IPS DF 6.9 (cell line): ENCODE results near the gene BTN3A1.

Experiments
- DNase-seq: peaks from one replicate; pipeline ENCODE4 v3.0.0-alpha.2; 2013; ENCODE audit warnings: low read depth, low spot score
- H3K27ac ChIP-seq: one replicate; pipeline ENCODE4 v1.5.1; 2013; ENCODE audit warnings: low read length, control low read depth
- H3K27me3 ChIP-seq: 2 replicates; pipeline ENCODE4 v1.6.1; 2013; ENCODE audit warnings: mild to moderate bottlenecking, low read length; ENCODE audit not compliant: control insufficient read depth, insufficient read depth
- H3K36me3 ChIP-seq: 2 replicates; pipeline ENCODE4 v1.6.1; 2013; ENCODE audit warnings: low read length; ENCODE audit not compliant: control insufficient read depth, insufficient read depth
- H3K4me1 ChIP-seq: 2 replicates; pipeline ENCODE4 v1.6.1; 2013; ENCODE audit warnings: low read length; ENCODE audit not compliant: control insufficient read depth, insufficient read depth
- H3K4me3 ChIP-seq: 2 replicates; pipeline ENCODE4 v1.5.1; 2013; ENCODE audit warnings: mild to moderate bottlenecking, low read length
- H3K9me3 ChIP-seq: 2 replicates; pipeline ENCODE4 v1.6.1; 2013; ENCODE audit warnings: low read length, inconsistent platforms; ENCODE audit not compliant: control insufficient read depth, insufficient read depth
- WGBS: extraction: QIAGEN DNeasy Blood & Tissue Kit; methylation state at CpG from one replicate; pipeline ENCODE4 v1.1.7; 2013; ENCODE audit warnings: mixed read lengths, missing lambda C conversion rate; ENCODE audit not compliant: insufficient read length, insufficient coverage; 5-methylcytosine and 5-hydroxymethylcytosine counted together

The BTN3A1 gene

DNA sequence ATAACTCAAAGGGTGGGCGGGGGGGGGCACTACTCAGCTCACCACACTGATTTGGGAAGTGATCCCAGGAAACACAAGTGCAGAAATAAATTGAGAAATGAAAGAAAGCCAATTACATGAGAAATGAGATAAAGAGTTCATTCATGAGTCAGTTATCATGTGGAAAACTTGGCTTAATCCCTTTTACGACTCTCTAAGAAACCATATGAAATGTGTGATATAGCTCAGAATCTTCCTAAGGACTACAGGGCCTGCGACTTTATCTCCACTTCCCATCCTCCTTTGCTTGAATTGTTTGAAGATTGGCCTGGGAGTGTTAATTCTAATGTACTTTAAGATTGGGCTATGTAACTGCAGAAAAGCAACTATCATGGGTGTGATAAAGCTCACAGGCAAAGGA lies 22.8 kb upstream of the BTN3A1 start:
- no CpG with 5 or more reads among the region's 3 CpGs for WGBS
- Histone ChIP-seq H3K27ac (no peak overlapping the region), H3K9me3 (no peaks in the 10 kb centered on the region), H3K4me3 (no peak overlapping the region), H3K4me1 (peaks cover 3% of the 10 kb centered on the region; the same call in 1 of the 2 replicates), H3K36me3 (no peaks in the 10 kb centered on the region), H3K27me3 (no peaks in the 10 kb centered on the region)
- DNase-seq = no peak

DNA sequence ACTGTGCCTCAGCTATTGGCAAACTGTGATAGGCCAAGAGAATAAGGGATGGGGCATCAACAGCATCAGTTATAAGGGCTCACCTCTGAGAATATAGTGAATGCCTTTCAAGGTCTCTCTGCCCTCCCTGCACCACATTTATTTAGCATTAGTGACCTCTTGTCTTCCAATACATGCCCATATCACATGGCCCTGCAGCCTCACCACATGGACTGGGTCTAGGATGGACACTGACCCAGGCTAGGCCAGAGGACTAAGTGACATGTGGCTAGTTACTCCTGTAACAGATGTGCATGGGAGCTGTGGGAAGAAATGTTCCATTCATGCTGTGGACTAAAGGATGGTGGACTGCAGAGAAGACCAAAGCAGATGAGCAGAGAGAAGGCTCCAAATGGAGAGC lies 22.3 kb upstream of the BTN3A1 start:
- H3K9me3 ChIP-seq = no peaks in the 10 kb centered on the region
- H3K36me3 ChIP-seq = no peaks in the 10 kb centered on the region
- no peak overlapping the region for H3K4me3 ChIP-seq
- H3K27me3 ChIP-seq = no peaks in the 10 kb centered on the region
- H3K27ac ChIP-seq = no peak overlapping the region
- H3K4me1 ChIP-seq = peaks cover 3% of the 10 kb centered on the region; the same call in 1 of the 2 replicates
- no peak for DNase-seq

DNA sequence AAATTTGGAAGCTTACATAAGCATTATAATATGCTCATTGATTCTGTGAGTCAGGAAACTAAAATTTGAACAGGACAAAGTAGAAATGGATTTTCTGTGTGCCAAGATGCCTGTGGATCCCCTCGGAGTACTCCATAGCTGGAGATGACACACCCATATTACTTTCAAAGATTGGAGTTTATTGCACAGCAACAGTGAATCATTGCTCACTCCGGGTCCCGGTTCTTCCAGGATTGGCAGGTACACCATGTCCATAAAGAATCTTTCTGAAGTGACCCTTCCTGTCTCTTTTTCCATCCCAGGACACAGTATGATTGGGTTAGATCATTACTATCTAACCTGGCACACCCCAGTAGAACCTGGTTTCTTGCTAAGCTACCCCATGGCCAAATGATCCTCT lies 21.8 kb upstream of the BTN3A1 start:
- H3K9me3 ChIP-seq = no peaks in the 10 kb centered on the region
- no peak overlapping the region for H3K27ac ChIP-seq
- H3K36me3 ChIP-seq = no peaks in the 10 kb centered on the region
- H3K27me3 ChIP-seq = no peaks in the 10 kb centered on the region
- H3K4me1 ChIP-seq = peaks cover 3% of the 10 kb centered on the region; the same call in 1 of the 2 replicates
- no peak overlapping the region for H3K4me3 ChIP-seq
- no CpG with 5 or more reads among the region's 3 CpGs for WGBS
- no peak for DNase-seq

DNA sequence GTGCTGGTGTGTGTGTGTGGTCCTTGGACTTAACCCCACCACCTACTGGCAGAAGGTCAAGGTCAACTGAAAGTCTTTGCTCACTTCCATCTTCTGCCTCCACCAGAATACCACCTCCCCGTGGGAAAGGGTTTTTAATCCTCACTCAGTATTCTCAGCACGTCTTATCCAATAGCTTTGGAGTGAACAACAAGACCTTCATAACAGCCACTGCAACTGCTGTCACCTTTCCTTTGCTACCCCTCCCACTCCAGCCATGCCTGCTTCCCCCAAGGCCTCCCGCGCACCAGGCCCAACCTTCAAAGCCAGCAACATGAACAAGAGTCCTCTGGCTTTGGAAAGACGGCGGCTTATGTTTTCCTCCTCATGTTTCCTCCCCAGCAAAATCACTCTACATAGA lies 20.0 kb upstream of the BTN3A1 start:
- Histone ChIP-seq H3K27ac (no peak overlapping the region), H3K4me1 (peaks cover 3% of the 10 kb centered on the region; the same call in 1 of the 2 replicates), H3K9me3 (no peaks in the 10 kb centered on the region), H3K36me3 (no peaks in the 10 kb centered on the region), H3K4me3 (no peak overlapping the region), H3K27me3 (no peaks in the 10 kb centered on the region)
- WGBS = no CpG with 5 or more reads among the region's 6 CpGs
- DNase-seq = no peak

DNA sequence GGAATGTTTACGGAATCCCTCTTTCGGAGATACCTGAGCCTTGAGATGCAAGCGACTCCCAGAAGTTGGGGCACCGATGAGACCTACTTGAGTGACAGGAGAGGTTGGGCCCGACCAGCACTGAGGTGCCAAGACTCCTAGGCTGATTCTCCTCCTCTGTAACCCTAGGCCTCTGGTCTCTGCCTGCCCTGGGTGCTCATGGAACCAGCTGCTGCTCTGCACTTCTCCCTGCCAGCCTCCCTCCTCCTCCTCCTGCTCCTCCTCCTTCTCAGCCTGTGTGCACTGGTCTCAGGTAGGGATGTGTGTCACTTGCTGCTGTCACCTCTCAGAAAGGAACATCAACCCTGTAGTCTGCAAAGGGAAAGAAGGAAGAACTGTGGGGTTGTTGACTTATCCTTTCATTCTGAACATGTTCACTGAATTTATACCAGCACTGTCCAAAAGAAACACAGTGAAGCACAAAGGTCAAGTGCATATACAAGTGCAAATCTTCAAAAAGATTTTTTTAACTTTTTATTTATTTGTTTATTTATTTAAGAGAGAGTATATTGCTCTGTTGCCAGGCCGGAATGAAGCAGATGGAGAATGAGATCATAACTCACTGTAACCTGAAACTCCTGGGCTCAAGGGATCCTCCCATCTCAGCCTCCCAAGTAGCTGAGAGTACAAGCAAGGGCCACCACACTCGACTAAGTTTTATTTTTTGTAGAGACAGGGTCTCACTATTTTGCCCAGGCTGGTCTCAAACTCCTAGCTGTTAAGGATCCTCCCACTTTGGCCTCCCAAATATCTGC lies 18.3 kb upstream of the BTN3A1 start:
- Histone ChIP-seq H3K27ac (no peak overlapping the region), H3K9me3 (no peaks in the 10 kb centered on the region), H3K27me3 (no peaks in the 10 kb centered on the region), H3K4me1 (peaks cover 6% of the 10 kb centered on the region; the same call in 1 of the 2 replicates), H3K36me3 (no peaks in the 10 kb centered on the region), H3K4me3 (peak overlapping the region; percentile 50; the same call in 1 of the 2 replicates)
- DNase-seq = no peak
- WGBS = no CpG with 5 or more reads among the region's 7 CpGs

DNA sequence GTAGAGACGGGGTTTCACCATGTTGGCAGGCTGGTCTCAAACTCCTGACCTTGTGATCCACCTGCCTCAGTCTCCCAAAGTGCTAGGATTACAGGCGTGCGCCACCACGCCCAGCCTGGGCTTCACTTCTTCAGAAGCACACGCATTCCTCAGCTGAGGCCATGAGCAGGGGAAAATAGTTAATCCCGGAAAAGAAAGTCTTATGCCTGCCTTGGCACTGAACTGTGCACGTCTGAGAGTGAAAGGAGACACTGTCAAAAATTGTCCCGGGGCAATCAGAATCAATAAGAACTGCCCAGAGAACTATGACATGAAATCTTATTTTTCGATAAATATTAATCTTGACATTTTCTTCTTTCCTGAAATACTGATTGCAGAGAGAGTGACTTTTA lies 16.3 kb upstream of the BTN3A1 start:
- Histone ChIP-seq H3K4me3 (no peak overlapping the region), H3K27me3 (no peaks in the 10 kb centered on the region), H3K27ac (no peak overlapping the region), H3K4me1 (peaks cover 6% of the 10 kb centered on the region; the same call in 1 of the 2 replicates), H3K36me3 (peaks cover 3% of the 10 kb centered on the region; the same call in 1 of the 2 replicates), H3K9me3 (no peaks in the 10 kb centered on the region)
- no CpG with 5 or more reads among the region's 9 CpGs for WGBS
- no peak for DNase-seq

DNA sequence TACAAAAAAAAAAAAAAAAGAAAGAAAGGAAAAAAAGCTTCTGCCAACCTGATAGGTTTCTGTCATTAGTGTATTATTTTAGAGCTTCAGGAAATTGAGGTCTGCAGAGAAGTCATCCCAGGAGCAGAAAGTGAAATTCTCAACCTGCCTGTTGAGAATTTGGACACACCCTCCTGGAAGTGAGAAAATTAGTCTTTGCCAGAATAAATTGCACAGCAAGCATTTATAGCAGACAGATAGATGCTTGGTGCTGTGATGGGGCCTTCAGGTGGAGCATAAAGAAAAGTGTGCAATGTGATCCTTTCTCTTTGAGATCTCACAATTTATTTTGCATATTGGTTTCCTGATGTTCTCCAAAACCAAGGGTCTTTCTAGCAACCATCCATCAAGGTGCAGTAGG lies 14.5 kb upstream of the BTN3A1 start:
- Histone ChIP-seq H3K9me3 (no peaks in the 10 kb centered on the region), H3K27me3 (no peaks in the 10 kb centered on the region), H3K27ac (no peak overlapping the region), H3K4me3 (no peak overlapping the region), H3K36me3 (peaks cover 6% of the 10 kb centered on the region; the same call in 1 of the 2 replicates), H3K4me1 (peaks cover 3% of the 10 kb centered on the region; the same call in 1 of the 2 replicates)
- DNase-seq = no peak

DNA sequence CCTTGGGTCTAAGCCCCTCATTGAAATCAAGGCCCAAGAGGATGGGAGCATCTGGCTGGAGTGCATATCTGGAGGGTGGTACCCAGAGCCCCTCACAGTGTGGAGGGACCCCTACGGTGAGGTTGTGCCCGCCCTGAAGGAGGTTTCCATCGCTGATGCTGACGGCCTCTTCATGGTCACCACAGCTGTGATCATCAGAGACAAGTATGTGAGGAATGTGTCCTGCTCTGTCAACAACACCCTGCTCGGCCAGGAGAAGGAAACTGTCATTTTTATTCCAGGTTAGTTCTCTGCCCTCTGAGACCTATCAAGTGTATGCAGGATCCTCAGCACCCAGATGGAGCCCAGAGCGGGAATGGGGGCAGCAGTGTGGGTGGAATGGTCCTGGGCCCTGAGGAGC lies 14.1 kb upstream of the BTN3A1 start:
- DNase-seq = no peak
- Histone ChIP-seq H3K36me3 (peaks cover 6% of the 10 kb centered on the region; the same call in 1 of the 2 replicates), H3K9me3 (no peaks in the 10 kb centered on the region), H3K27me3 (no peaks in the 10 kb centered on the region), H3K4me1 (peaks cover 3% of the 10 kb centered on the region; the same call in 1 of the 2 replicates), H3K4me3 (no peak overlapping the region), H3K27ac (no peak overlapping the region)
- no CpG with 5 or more reads among the region's 6 CpGs for WGBS

DNA sequence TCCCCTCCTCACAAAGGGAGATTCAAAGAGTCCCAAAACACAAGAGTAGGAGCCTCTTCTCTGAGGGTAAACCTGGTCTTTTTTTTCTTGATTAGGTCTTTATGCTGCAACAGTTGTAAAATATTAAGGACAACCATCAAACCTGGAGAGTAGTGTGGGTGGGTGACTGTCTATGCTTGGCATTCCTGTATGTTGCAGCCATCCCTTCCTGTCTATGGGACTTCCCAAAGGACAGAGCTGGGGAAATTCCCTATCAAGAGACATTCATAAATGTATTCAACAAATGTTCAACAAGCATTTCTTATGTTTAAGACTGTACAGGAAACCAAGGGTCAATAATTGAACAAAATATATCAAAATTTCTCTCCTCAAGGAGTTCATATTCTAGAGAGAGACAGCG lies 13.6 kb upstream of the BTN3A1 start:
- no peak overlapping the region for H3K4me3 ChIP-seq
- peaks cover 6% of the 10 kb centered on the region; the same call in 1 of the 2 replicates for H3K36me3 ChIP-seq
- no peak for DNase-seq
- peaks cover 3% of the 10 kb centered on the region; the same call in 1 of the 2 replicates for H3K4me1 ChIP-seq
- no CpG with 5 or more reads among the region's 1 CpG for WGBS
- no peak overlapping the region for H3K27ac ChIP-seq
- H3K9me3 ChIP-seq = no peaks in the 10 kb centered on the region
- H3K27me3 ChIP-seq = no peaks in the 10 kb centered on the region

DNA sequence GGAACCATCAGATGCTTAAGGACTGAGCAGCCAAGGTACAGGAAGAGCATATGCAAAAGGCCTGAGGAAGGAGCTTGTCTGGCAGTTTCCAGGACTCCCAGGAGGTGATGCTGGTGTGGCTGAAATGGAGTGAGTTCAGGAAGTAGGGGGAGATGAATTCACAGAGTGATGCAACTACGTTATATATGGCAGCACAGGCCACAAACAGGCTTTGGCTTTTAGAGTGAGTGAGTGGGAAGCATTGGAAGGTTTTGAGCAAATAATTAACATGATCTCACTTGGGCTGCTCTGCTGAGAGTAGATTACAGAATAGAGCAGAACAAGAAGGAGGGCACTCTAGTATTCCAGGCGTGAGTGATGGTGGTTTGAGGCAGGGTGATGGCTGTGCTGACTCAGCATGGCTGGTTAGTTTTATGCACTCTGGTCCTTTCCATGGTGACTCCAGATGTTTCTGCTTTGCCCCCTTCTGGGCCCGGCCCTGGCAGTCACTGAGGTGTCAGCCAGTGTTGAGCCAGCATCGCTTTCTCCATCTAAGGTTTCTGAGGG lies 12.7 kb upstream of the BTN3A1 start:
- WGBS = no CpG with 5 or more reads among the region's 4 CpGs

More for the DNA sequence above, 12.7 kb upstream of the BTN3A1 start:
- Histone ChIP-seq H3K4me3 (no peak overlapping the region), H3K27ac (no peak overlapping the region), H3K27me3 (no peaks in the 10 kb centered on the region), H3K9me3 (no peaks in the 10 kb centered on the region), H3K4me1 (peaks cover 3% of the 10 kb centered on the region; the same call in 1 of the 2 replicates), H3K36me3 (peaks cover 6% of the 10 kb centered on the region; the same call in 1 of the 2 replicates)
- DNase-seq = no peak
